Liver (tissue), 9 donors: ENCODE results near the gene CDK5RAP2. TPM values are rescaled to one million over a fixed set of nuclear protein-coding genes. Genes with fewer than 3 reads are reported as not detected.

Experiments used
- DNase-seq: peaks from one replicate; pipeline ENCODE4 v3.0.0-alpha.2; 2017; ENCODE audit warnings: low spot score
- H3K27ac ChIP-seq, 2 donors: one replicate each; pipeline ENCODE4 v1.7.0; 2013; ENCODE audit warnings: inconsistent platforms in 2 of 2, low read length in 2 of 2, control low read depth in 1 of 2, low read depth in 1 of 2, mild to moderate bottlenecking in 1 of 2
- H3K27me3 ChIP-seq, 4 donors: one replicate each; pipeline versions ENCODE4 v1.6.1 to v1.7.0; 2013; ENCODE audit warnings: low read length in 3 of 4, inconsistent platforms in 1 of 4, mild to moderate bottlenecking in 1 of 4, moderate library complexity in 1 of 4; ENCODE audit not compliant: control insufficient read depth in 4 of 4, insufficient read depth in 4 of 4
- H3K36me3 ChIP-seq, 4 donors: one replicate each; pipeline versions ENCODE4 v1.6.1 to v1.7.0; 2013; ENCODE audit warnings: low read length in 3 of 4, mild to moderate bottlenecking in 3 of 4, low read depth in 1 of 4, moderate library complexity in 1 of 4; ENCODE audit not compliant: control insufficient read depth in 4 of 4, insufficient read depth in 3 of 4
- H3K4me1 ChIP-seq, 4 donors: one replicate each; pipeline versions ENCODE4 v1.6.1 to v1.7.0; 2013; ENCODE audit warnings: low read length in 3 of 4, mild to moderate bottlenecking in 3 of 4, moderate library complexity in 1 of 4; ENCODE audit not compliant: control insufficient read depth in 4 of 4, insufficient read depth in 4 of 4
- H3K4me3 ChIP-seq, 3 donors: one replicate each; pipeline versions ENCODE4 v1.6.1 to v1.7.0; 2013; ENCODE audit warnings: low read length in 3 of 3, control low read depth in 1 of 3, low read depth in 1 of 3, mild to moderate bottlenecking in 1 of 3
- H3K9ac ChIP-seq, 2 donors: one replicate each; pipeline ENCODE4 v1.7.0; 2013; ENCODE audit warnings: low read length in 2 of 2, mild to moderate bottlenecking in 2 of 2, moderate library complexity in 2 of 2, control low read depth in 1 of 2, low read depth in 1 of 2
- H3K9me3 ChIP-seq, 4 donors: one replicate each; pipeline versions ENCODE4 v1.6.1 to v1.7.0; 2013; ENCODE audit warnings: low read length in 3 of 4; ENCODE audit not compliant: control insufficient read depth in 4 of 4
- EGR1 ChIP-seq, 2 donors: IDR thresholded peaks; 2 replicates each; pipeline ENCODE4 v1.6.1; 2016 to 2018; ENCODE audit warnings: antibody characterized with exemption in 2 of 2, low read depth in 2 of 2
- FOXA1 ChIP-seq: IDR thresholded peaks from 2 replicates; pipeline ENCODE4 v1.6.1; 2016; ENCODE audit warnings: antibody characterized with exemption
- FOXA2 ChIP-seq: IDR thresholded peaks from 2 replicates; pipeline ENCODE4 v1.6.1; 2016; ENCODE audit warnings: antibody characterized with exemption
- GABPA ChIP-seq, 2 donors: IDR thresholded peaks in 1 of 2; conservative IDR thresholded peaks in 1 of 2; 2 replicates each; pipeline ENCODE4 v1.6.1; 2016; ENCODE audit warnings: antibody characterized with exemption in 2 of 2, mild to moderate bottlenecking in 1 of 2, moderate library complexity in 1 of 2
- HNF4A ChIP-seq, 2 donors: conservative IDR thresholded peaks; 2 replicates each; pipeline ENCODE4 v1.6.1; 2016; ENCODE audit warnings: antibody characterized with exemption in 2 of 2, mild to moderate bottlenecking in 2 of 2
- HNF4G ChIP-seq: IDR thresholded peaks from 2 replicates; pipeline ENCODE4 v1.6.1; 2016; ENCODE audit warnings: antibody characterized with exemption
- JUND ChIP-seq, 2 donors: IDR thresholded peaks; 2 replicates each; pipeline ENCODE4 v1.6.1; 2016; ENCODE audit warnings: antibody characterized with exemption in 2 of 2
- NR2F2 ChIP-seq: IDR thresholded peaks from 2 replicates; pipeline ENCODE4 v1.6.1; 2016; ENCODE audit warnings: antibody characterized with exemption
- RAD21 ChIP-seq, 2 donors: IDR thresholded peaks; 2 replicates each; pipeline ENCODE4 v1.6.1; 2016; ENCODE audit warnings: antibody characterized with exemption in 2 of 2, mild to moderate bottlenecking in 2 of 2
- RXRA ChIP-seq, 2 donors: IDR thresholded peaks; 2 replicates each; pipeline ENCODE4 v1.6.1; 2017 to 2018; ENCODE audit warnings: antibody characterized with exemption in 2 of 2, mild to moderate bottlenecking in 1 of 2
- SP1 ChIP-seq: IDR thresholded peaks from 2 replicates; pipeline ENCODE4 v1.6.1; 2018; ENCODE audit warnings: antibody characterized with exemption, mild to moderate bottlenecking
- TAF1 ChIP-seq: conservative IDR thresholded peaks from 2 replicates; pipeline ENCODE4 v1.6.1; 2016; ENCODE audit warnings: antibody characterized with exemption, mild to moderate bottlenecking
- YY1 ChIP-seq: IDR thresholded peaks from 2 replicates; pipeline ENCODE4 v1.6.1; 2016; ENCODE audit warnings: antibody characterized with exemption, mild to moderate bottlenecking
- WGBS: extraction: QIAGEN DNeasy Blood & Tissue Kit; methylation state at CpG from one replicate; pipeline ENCODE4 v1.1.7; 2013; 5-methylcytosine and 5-hydroxymethylcytosine counted together
- polyA plus RNA-seq, 2 donors: library from polyadenylated mRNA; stranded (reverse) in 1 of 2; unstranded in 1 of 2; fragments of 200-250 nt in 1 of 2; fragments of >200 nt in 1 of 2; fragmentation: Nextera tagmentation in 1 of 2; extraction: Ambion mirVana in 1 of 2; gene quantifications; one replicate each; pipeline versions ENCODE4 v1.2.1 to v1.2.3, GENCODE V29; 2013 to 2015
- total RNA-seq, 2 donors: library from RNA; depleted of rRNA; stranded (reverse); fragments of >200 nt; gene quantifications; one replicate each; pipeline ENCODE4 v1.2.3, GENCODE V29; 2014
- TF ChIP-seq, protein P1 (sequence below): fragments of 150-350 bp; IDR thresholded peaks from 2 replicates; pipeline ENCODE4 v1.5.1; 2017; ENCODE audit warnings: improper control_type of control experiment, low read depth, low read length; ENCODE audit not compliant: missing input control
- TF ChIP-seq, protein P2 (sequence below): IDR thresholded peaks from 2 replicates; pipeline ENCODE4 v1.6.1; 2016; ENCODE audit warnings: antibody characterized with exemption
- TF ChIP-seq, protein P3 (sequence below): IDR thresholded peaks from 2 replicates; pipeline ENCODE4 v1.6.1; 2016; ENCODE audit warnings: antibody characterized with exemption, mild to moderate bottlenecking
- TF ChIP-seq, protein P4 (sequence below): IDR thresholded peaks from 2 replicates; pipeline ENCODE4 v1.6.1; 2016; ENCODE audit warnings: antibody characterized with exemption
- TF ChIP-seq, protein P5 (sequence below): IDR thresholded peaks from 2 replicates; pipeline ENCODE4 v1.6.1; 2016; ENCODE audit warnings: antibody characterized with exemption
- donor health status: healthy.
- donor health status: healthy.
- donor health status: healthy.
- donor health status: healthy.
- donor health status: healthy.

CDK5RAP2 gene
- total and polyA plus RNA-seq, 4 donors: 11.7 to 38.9 (median 21.7) TPM

DNA sequence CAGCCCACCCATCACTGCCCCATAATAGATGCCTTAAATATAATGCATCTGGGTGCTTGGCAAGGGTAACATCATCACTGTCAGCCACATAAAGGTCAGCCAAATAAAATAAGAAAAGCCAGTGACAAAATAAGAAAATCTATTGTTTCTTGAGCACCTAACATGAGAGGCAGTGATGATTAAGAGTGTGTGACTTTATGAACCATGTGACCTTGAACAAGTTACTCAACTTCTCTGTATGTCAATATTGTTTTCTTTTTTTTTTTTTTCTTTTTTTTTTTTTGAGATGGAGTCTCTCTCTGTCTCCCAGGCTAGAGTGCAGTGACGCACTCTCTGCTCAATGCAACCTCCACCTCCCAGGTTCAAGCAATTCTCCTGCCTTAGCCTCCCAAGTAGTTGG is 98.7 kb downstream of the CDK5RAP2 start:
- DNase-seq: no peak
- Histone ChIP-seq H3K9me3 (no peaks in the 10 kb centered on the region), H3K4me3 (no peak overlapping the region), H3K27ac (no peak overlapping the region), H3K9ac (no peak overlapping the region), H3K4me1 (peaks cover 5 to 22% (median 18%) of the 10 kb centered on the region in 4 donors), H3K36me3 (peaks cover 0 to 7% (median 4%) of the 10 kb centered on the region in 4 donors), H3K27me3 (no peaks in the 10 kb centered on the region)
- TF ChIP-seq FOXA2 (peak; percentile 14), FOXA1 (no peak)
- TF ChIP-seq, protein P1, sequence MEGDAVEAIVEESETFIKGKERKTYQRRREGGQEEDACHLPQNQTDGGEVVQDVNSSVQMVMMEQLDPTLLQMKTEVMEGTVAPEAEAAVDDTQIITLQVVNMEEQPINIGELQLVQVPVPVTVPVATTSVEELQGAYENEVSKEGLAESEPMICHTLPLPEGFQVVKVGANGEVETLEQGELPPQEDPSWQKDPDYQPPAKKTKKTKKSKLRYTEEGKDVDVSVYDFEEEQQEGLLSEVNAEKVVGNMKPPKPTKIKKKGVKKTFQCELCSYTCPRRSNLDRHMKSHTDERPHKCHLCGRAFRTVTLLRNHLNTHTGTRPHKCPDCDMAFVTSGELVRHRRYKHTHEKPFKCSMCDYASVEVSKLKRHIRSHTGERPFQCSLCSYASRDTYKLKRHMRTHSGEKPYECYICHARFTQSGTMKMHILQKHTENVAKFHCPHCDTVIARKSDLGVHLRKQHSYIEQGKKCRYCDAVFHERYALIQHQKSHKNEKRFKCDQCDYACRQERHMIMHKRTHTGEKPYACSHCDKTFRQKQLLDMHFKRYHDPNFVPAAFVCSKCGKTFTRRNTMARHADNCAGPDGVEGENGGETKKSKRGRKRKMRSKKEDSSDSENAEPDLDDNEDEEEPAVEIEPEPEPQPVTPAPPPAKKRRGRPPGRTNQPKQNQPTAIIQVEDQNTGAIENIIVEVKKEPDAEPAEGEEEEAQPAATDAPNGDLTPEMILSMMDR: no peak
- WGBS: 91% methylated on average over 1 of the region's 1 CpG

DNA sequence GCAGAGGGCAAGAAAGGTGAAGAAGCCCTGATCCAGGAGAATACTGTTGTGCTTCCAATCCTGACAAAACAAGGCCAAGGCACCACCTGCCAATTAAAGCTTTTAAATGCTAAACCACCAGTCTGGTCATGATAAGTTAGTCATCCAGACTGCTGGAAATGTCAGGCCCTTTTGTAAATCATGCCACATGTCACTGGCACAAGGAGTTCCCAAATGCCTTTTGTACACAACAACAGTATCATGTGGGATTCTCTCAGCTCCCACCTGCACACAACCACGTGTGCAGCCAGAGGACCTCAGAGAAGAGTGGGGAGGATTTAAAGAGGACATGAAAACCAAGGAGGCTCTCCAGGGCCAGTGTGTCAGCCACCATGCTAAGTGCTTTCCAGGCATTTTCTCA is 99.3 kb downstream of the CDK5RAP2 start:
- H3K4me3 ChIP-seq: no peak overlapping the region
- DNase-seq: no peak
- no peaks in the 10 kb centered on the region for H3K9me3 ChIP-seq
- H3K9ac ChIP-seq: no peak overlapping the region
- H3K36me3 ChIP-seq: peaks cover 0 to 7% (median 4%) of the 10 kb centered on the region in 4 donors
- no peak overlapping the region for H3K27ac ChIP-seq
- no peak for TF ChIP-seq JUND (IDR thresholded peaks at IDR 0.05)
- TF ChIP-seq TAF1: no peak
- TF ChIP-seq RXRA (IDR thresholded peaks at IDR 0.05): no peak
- no peak for TF ChIP-seq SP1
- TF ChIP-seq NR2F2: no peak
- TF ChIP-seq, protein P2, sequence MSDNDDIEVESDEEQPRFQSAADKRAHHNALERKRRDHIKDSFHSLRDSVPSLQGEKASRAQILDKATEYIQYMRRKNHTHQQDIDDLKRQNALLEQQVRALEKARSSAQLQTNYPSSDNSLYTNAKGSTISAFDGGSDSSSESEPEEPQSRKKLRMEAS: no peak
- TF ChIP-seq FOXA1: no peak
- TF ChIP-seq HNF4A (conservative IDR thresholded peaks at IDR 0.05): no peak
- TF ChIP-seq HNF4G: no peak
- TF ChIP-seq YY1: no peak
- TF ChIP-seq, protein P3, sequence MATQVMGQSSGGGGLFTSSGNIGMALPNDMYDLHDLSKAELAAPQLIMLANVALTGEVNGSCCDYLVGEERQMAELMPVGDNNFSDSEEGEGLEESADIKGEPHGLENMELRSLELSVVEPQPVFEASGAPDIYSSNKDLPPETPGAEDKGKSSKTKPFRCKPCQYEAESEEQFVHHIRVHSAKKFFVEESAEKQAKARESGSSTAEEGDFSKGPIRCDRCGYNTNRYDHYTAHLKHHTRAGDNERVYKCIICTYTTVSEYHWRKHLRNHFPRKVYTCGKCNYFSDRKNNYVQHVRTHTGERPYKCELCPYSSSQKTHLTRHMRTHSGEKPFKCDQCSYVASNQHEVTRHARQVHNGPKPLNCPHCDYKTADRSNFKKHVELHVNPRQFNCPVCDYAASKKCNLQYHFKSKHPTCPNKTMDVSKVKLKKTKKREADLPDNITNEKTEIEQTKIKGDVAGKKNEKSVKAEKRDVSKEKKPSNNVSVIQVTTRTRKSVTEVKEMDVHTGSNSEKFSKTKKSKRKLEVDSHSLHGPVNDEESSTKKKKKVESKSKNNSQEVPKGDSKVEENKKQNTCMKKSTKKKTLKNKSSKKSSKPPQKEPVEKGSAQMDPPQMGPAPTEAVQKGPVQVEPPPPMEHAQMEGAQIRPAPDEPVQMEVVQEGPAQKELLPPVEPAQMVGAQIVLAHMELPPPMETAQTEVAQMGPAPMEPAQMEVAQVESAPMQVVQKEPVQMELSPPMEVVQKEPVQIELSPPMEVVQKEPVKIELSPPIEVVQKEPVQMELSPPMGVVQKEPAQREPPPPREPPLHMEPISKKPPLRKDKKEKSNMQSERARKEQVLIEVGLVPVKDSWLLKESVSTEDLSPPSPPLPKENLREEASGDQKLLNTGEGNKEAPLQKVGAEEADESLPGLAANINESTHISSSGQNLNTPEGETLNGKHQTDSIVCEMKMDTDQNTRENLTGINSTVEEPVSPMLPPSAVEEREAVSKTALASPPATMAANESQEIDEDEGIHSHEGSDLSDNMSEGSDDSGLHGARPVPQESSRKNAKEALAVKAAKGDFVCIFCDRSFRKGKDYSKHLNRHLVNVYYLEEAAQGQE: no peak
- TF ChIP-seq, protein P4, sequence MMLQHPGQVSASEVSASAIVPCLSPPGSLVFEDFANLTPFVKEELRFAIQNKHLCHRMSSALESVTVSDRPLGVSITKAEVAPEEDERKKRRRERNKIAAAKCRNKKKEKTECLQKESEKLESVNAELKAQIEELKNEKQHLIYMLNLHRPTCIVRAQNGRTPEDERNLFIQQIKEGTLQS: no peak
- TF ChIP-seq EGR1 (IDR thresholded peaks at IDR 0.05; ENCODE audit: low read depth in 2 of 2): no peak
- TF ChIP-seq, protein P1: no peak
- TF ChIP-seq GABPA (IDR thresholded peaks at IDR 0.05 in 1 of 2, conservative IDR thresholded peaks at IDR 0.05 in 1 of 2): no peak
- TF ChIP-seq, protein P5, sequence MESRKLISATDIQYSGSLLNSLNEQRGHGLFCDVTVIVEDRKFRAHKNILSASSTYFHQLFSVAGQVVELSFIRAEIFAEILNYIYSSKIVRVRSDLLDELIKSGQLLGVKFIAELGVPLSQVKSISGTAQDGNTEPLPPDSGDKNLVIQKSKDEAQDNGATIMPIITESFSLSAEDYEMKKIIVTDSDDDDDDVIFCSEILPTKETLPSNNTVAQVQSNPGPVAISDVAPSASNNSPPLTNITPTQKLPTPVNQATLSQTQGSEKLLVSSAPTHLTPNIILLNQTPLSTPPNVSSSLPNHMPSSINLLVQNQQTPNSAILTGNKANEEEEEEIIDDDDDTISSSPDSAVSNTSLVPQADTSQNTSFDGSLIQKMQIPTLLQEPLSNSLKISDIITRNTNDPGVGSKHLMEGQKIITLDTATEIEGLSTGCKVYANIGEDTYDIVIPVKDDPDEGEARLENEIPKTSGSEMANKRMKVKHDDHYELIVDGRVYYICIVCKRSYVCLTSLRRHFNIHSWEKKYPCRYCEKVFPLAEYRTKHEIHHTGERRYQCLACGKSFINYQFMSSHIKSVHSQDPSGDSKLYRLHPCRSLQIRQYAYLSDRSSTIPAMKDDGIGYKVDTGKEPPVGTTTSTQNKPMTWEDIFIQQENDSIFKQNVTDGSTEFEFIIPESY: no peak
- no peak for TF ChIP-seq RAD21 (IDR thresholded peaks at IDR 0.05)
- TF ChIP-seq FOXA2: no peak
- H3K27me3 ChIP-seq: no peaks in the 10 kb centered on the region
- H3K4me1 ChIP-seq: peaks cover 1 to 18% (median 14%) of the 10 kb centered on the region in 4 donors
- WGBS: 49% methylated on average over 1 of the region's 1 CpG
